ENCODE measurements around the gene OPHN1.

OPHN1 gene

DNA sequence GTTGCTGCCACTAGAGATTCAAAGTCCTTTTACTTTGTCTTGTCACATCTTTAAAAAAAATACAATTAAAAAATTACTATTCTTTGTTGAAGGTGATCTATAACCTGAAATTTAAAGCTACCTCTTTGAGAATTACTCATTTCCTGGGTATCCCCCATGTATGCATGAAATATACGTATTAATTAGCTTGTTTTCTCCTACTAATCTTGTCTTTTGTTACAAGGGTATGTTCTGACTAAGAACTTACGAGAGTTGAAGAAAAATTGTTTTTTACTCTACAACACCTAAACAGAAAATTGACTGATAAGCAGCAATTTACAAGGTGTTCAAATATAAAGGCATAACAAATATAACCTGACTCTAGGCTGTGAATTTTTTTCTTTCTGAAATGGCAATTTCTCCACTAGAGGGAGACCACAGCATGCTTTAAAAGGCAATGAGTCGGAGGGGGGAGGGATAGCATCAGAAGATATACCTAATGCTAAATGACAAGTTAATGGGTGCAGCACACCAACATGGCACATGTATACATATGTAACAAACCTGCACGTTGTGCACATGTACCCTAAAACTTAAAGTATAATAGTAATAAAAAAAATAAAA lies 249.6 kb downstream of the OPHN1 start:
- DNase-seq (ENCODE audit: extremely low read depth in 1 of 2, low read depth in 1 of 2) = no peak

DNA sequence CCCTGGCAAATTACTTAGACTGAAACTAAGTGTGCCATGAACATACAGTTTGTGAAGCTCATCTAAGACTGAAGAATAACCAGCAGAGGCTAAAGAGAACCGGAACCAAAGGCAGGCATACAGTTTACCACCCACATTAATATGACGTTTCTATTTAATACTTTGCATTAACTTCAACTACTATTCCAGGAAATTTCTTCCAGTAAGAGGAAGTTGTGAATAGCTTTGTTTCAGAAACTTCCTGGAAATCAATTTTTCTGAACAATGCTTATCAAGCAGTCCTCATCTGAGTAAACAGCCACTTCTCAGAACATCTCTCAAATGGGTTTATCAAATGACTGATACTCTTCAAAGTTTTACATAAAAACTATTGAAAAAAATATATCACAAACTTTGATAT lies 252.7 kb downstream of the OPHN1 start:
- DNase-seq (ENCODE audit: extremely low read depth in 1 of 2, low read depth in 1 of 2) = no peak

DNA sequence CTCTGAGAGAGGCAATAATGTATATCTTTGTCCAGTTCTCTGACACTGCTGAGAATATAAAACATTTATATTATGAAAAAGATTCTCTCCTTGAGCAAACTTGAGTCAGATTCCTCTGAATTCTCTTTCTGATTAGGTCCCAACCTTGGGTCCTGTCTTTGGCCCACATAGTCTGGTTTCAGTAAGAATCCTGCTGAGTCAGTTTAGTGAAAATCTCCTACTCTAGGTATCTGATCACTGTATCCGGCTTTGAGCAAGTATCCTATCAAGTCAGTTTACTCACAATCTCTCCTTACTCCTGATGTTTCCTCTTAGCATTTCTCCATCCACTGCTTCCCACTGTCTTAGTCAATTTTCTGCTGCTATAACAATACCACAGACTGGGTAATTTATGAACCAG lies 253.9 kb downstream of the OPHN1 start:
- no peak for DNase-seq (ENCODE audit: extremely low read depth in 1 of 2, low read depth in 1 of 2)

- no peak for DNase-seq (ENCODE audit: extremely low read depth in 1 of 2, low read depth in 1 of 2)
These were observed 255.8 kb downstream of the OPHN1 start for GRCh38 chrX:68177542-68177941.

GRCh38 chrX:68175562-68175961 lies 257.7 kb downstream of the OPHN1 start:
- no peak for DNase-seq (ENCODE audit: extremely low read depth in 1 of 2, low read depth in 1 of 2)

- no peak for DNase-seq (ENCODE audit: extremely low read depth in 1 of 2, low read depth in 1 of 2)
These were observed 269.9 kb downstream of the OPHN1 start for GRCh38 chrX:68163441-68163840.

DNA sequence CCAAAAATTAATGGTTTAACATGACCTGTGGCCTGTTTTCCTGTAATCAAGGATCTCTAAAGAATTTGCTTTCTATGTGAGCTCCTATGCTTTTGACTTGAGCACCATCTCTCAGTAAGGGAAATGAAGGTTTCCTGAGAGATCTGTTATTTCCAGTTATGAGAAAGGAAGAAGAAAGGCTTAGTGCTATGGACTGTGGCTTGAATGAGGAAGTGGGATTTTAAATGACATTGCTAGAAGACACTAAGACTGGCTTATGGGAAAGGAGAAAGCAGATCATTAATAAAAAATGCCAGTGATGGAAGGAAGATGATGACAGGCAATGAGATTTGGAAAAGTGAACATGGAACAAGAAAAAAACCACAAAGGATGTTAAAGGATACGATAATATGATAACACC lies 285.4 kb downstream of the OPHN1 start:
- no peak for DNase-seq (ENCODE audit: extremely low read depth in 1 of 2, low read depth in 1 of 2)

DNA sequence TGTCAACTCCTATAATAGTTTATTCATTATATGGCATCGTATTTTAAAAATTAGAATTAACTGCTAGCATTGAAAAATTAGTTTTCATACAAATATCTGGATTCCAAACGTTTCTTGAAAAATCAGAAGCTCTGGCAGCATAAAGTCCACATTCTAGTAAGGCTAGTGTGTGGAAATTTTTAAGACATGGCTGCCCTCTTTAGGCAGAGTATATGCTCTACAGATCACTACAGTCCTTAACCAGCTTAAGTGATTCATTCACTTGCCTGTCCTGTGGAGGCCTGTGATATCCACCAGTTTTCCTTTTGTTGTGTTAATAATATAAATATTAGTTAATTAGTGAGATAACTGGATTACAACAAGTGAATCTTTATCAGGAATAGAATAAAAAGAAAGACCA lies 287.2 kb downstream of the OPHN1 start:
- DNase-seq (ENCODE audit: extremely low read depth in 1 of 2, low read depth in 1 of 2) = no peak

- DNase-seq (ENCODE audit: extremely low read depth in 1 of 2, low read depth in 1 of 2) = no peak
These were observed 293.5 kb downstream of the OPHN1 start for GRCh38 chrX:68139791-68140190.

DNA sequence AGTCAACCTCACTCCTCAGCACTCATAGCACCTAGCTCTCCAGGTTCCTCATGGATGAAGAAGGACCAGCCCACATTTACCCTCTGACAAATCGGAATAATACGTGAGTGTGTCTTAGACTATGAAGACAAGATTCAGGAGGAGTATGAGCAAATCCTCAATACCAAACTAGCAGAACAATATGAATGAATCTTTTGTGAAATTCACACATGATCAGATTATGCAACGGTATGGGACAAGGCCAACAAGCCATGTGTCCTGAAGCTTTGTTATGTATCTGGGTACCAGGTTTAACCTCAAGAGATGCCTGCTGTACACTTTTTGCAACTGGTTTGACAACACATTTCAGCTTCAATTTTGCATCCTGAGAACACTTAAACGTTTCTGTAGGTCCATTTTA lies 300.1 kb downstream of the OPHN1 start:
- DNase-seq (ENCODE audit: extremely low read depth in 1 of 2, low read depth in 1 of 2) = no peak

- DNase-seq (ENCODE audit: extremely low read depth in 1 of 2, low read depth in 1 of 2) = no peak
These were observed 300.5 kb downstream of the OPHN1 start for GRCh38 chrX:68132749-68133148.

GRCh38 chrX:68121835-68122234 lies 311.5 kb downstream of the OPHN1 start:
- DNase-seq (ENCODE audit: extremely low read depth in 1 of 2, low read depth in 1 of 2) = no peak

DNA sequence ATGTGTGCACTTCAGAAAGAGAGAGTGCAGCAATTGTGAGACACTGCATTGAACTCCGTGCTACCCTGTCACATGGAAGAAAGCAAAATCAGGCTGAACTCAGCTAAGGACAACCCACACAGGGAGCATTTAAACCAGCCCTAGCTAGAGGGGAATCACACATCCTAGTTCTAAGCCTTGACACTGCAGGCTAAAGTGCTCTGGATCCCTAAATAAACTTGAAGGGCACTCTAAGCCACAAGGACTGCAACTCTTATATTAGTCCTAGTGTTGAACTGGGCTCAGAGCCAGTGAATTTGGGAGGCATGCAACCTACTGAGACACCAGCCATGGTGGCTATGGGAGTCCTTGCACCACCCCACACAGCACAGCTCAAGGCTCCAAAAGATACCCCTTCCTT lies 311.9 kb downstream of the OPHN1 start:
- no peak for DNase-seq (ENCODE audit: extremely low read depth in 1 of 2, low read depth in 1 of 2)

- no peak for DNase-seq (ENCODE audit: extremely low read depth in 1 of 2, low read depth in 1 of 2)
These were observed 317.9 kb downstream of the OPHN1 start for GRCh38 chrX:68115371-68115770.

DNA sequence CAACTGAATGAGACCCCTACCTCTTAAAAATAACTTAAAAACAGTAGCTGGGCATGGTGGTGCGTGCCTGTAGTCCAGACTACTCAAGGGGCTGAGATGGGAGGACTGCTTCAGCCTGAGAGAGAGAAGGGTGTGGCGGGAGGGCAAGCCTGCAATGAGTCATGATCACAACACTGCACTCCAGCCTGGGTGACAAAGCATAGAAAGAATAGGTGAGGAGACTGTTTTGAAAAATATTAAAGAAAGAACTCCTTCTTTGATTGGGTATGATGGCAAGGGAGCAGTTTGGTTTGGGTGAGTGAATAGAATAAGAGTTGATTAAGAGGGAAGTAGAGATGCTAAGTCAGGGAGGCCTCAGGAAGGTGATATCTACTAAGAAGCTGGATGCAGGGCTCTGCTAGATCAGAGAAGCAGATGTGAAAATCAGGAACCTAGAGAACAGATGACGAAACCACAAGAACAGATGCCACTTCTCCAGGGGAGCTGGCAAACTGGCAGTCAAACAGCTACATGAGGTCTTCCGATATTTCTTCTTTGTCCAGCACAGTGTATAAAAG lies 318.6 kb downstream of the OPHN1 start:
- DNase-seq (ENCODE audit: extremely low read depth in 1 of 2, low read depth in 1 of 2) = no peak

- DNase-seq (ENCODE audit: extremely low read depth in 1 of 2, low read depth in 1 of 2) = no peak
These were observed 319.3 kb downstream of the OPHN1 start for GRCh38 chrX:68113837-68114572.

DNA sequence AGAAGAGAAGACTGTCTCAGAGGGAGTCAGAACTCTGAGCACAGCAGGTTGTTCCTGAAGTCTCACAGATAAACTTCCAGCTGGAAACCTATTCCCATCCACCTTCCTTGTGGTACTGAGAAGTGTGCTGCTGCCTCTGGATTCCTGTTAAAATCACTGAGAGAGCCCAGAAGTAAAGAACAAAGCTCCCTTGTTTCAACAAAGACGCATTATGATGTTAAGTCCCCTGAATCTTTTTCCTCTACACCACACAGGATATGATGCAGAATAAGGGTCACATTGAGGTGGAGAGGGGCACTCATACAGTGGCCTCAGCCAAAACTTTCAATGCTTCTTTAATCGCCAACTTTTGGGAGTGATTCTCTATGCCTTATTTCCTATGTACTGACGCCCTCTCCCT lies 321.0 kb downstream of the OPHN1 start:
- no peak for DNase-seq (ENCODE audit: extremely low read depth in 1 of 2, low read depth in 1 of 2)

GRCh38 chrX:68109162-68109561 lies 324.1 kb downstream of the OPHN1 start:
- no peak for DNase-seq (ENCODE audit: extremely low read depth in 1 of 2, low read depth in 1 of 2)

- no peak for DNase-seq (ENCODE audit: extremely low read depth in 1 of 2, low read depth in 1 of 2)
These were observed 334.9 kb downstream of the OPHN1 start for GRCh38 chrX:68098431-68098830.

- DNase-seq (ENCODE audit: extremely low read depth in 1 of 2, low read depth in 1 of 2) = no peak
These were observed 343.0 kb downstream of the OPHN1 start for GRCh38 chrX:68090266-68090665.

- no peak for DNase-seq (ENCODE audit: extremely low read depth in 1 of 2, low read depth in 1 of 2)
These were observed 345.8 kb downstream of the OPHN1 start for GRCh38 chrX:68087526-68087925.

DNA sequence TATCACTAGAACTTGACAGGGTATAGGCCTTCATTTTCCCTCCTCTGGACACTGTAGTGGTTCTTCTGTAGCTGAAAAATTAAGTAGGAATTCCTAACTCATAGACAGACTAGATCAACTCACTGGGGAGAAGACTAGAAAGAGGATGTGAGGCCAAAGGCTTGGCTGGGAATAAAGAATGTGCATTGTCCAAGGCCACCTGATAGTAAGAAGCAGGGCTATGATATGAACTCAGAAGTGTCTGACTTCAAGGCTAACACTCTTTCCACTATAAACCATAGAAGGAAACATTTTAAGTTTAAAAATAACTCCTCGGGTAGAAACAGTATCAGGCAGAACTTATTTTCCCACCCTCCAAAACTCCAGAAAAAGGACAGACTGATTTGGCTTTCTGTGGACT lies 346.6 kb downstream of the OPHN1 start:
- DNase-seq (ENCODE audit: extremely low read depth in 1 of 2, low read depth in 1 of 2) = no peak

DNA sequence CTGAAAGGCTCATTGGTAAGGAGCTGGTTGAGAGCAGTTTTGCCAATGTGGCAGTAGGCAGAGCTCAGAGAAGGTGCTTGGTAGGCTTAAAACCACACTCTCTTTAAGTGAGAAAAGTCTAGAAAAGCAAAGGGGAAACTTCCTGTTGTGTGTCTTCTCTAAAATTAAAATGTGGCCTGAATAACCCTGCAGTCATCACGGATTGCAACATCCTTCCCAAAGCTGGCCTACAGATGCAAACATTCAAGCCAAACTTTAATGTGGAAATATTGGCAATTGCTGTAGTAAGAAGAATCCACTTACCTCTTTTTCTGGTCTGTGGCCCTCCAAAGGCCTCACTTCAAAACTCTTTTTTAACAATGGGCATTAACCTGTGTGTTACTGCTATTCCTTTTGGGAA lies 348.5 kb downstream of the OPHN1 start:
- DNase-seq (ENCODE audit: extremely low read depth in 1 of 2, low read depth in 1 of 2) = no peak
